ENCODE measurements around the gene MEX3D. TPM values are rescaled to one million over a fixed set of nuclear protein-coding genes. Genes with fewer than 3 reads are reported as not detected.
"Not testable (repeated sequence)": the region's sequence is repeated elsewhere in the genome, so short reads cannot be mapped to it uniquely, and the experiment has no call there.

MEX3D gene
- total RNA-seq, 2 experiments from 2014 or later: 5.0 to 5.5 TPM

GRCh38 chr19:1549332-1549945 lies 18.7 kb downstream of the MEX3D start:
- Mint-ChIP-seq H3K36me3 (ENCODE audit: low read depth) (no peaks in the 10 kb centered on the region), H3K27me3 (peaks cover 11% of the 10 kb centered on the region), H3K4me3 (no peak overlapping the region), H3K9me3 (no peaks in the 10 kb centered on the region), H3K4me1 (ENCODE audit: low read depth) (peaks cover 4% of the 10 kb centered on the region), H3K27ac (no peak overlapping the region)
- ChIA-PET POLR2A (no interaction called here), CTCF (no interaction called here)
- intact Hi-C loops (cut with micrococcal nuclease): no loop called here
- TF ChIP-seq CTCF (IDR thresholded peaks at IDR 0.05): no peak
- no peak for ATAC-seq
- DNase-seq: no peak

- H3K4me1 Mint-ChIP-seq (ENCODE audit: low read depth): no peaks in the 10 kb centered on the region
- no peak overlapping the region for H3K4me3 Mint-ChIP-seq
- no peaks in the 10 kb centered on the region for H3K36me3 Mint-ChIP-seq (ENCODE audit: low read depth)
- no peak overlapping the region for H3K27ac Mint-ChIP-seq
- intact Hi-C loops (cut with micrococcal nuclease): no loop called here
- ATAC-seq (no peak), DNase-seq (no peak)
- POLR2A ChIA-PET: no interaction called here
- CTCF ChIA-PET: interaction anchor here (1.7 kb wide), 1 partner anchor 132 kb away, joined by 4 read pairs; no protein-coding TSS in a partner anchor
- H3K9me3 Mint-ChIP-seq: no peaks in the 10 kb centered on the region
- TF ChIP-seq CTCF (IDR thresholded peaks at IDR 0.05): no peak
- H3K27me3 Mint-ChIP-seq: peaks cover 8% of the 10 kb centered on the region
Measured at GRCh38 chr19:1540365-1540925, 27.7 kb downstream of the MEX3D start.

- intact Hi-C loops (cut with micrococcal nuclease); H3K36me3 Mint-ChIP-seq (ENCODE audit: low read depth); H3K4me3 Mint-ChIP-seq; H3K9me3 Mint-ChIP-seq; POLR2A ChIA-PET; DNase-seq; H3K27me3 Mint-ChIP-seq; H3K4me1 Mint-ChIP-seq (ENCODE audit: low read depth); H3K27ac Mint-ChIP-seq; ATAC-seq; CTCF ChIA-PET: not testable (repeated sequence)
Measured at GRCh38 chr19:1539749-1540148, 28.4 kb downstream of the MEX3D start.

- H3K27ac Mint-ChIP-seq: no peak overlapping the region
- no peaks in the 10 kb centered on the region for H3K4me1 Mint-ChIP-seq (ENCODE audit: low read depth)
- ChIA-PET POLR2A (no interaction called here), CTCF (no interaction called here)
- H3K9me3 Mint-ChIP-seq: no peaks in the 10 kb centered on the region
- H3K4me3 Mint-ChIP-seq: no peak overlapping the region
- DNase-seq: no peak
- intact Hi-C loops (cut with micrococcal nuclease): no loop called here
- H3K36me3 Mint-ChIP-seq (ENCODE audit: low read depth): no peaks in the 10 kb centered on the region
- peaks cover 7% of the 10 kb centered on the region for H3K27me3 Mint-ChIP-seq
- no peak for ATAC-seq
- no peak for TF ChIP-seq CTCF (IDR thresholded peaks at IDR 0.05)
Measured at GRCh38 chr19:1538978-1539377, 29.1 kb downstream of the MEX3D start.

GRCh38 chr19:1535699-1536098 lies 32.4 kb downstream of the MEX3D start:
- POLR2A ChIA-PET: interaction anchor here (1.0 kb wide), 1 partner anchor 49 kb away, joined by 3 read pairs; no protein-coding TSS in a partner anchor

GRCh38 chr19:1534972-1535371 lies 33.2 kb downstream of the MEX3D start:
- CTCF ChIA-PET: interaction anchor here (1.2 kb wide), 1 partner anchor 11 kb away, joined by 6 read pairs; no protein-coding TSS in a partner anchor
- Mint-ChIP-seq H3K9me3 (no peaks in the 10 kb centered on the region), H3K4me3 (no peak overlapping the region), H3K27me3 (peaks cover 2% of the 10 kb centered on the region), H3K36me3 (ENCODE audit: low read depth) (no peaks in the 10 kb centered on the region), H3K4me1 (ENCODE audit: low read depth) (no peaks in the 10 kb centered on the region), H3K27ac (no peak overlapping the region)
- POLR2A ChIA-PET: interaction anchor here (1.0 kb wide), 1 partner anchor 49 kb away, joined by 3 read pairs; no protein-coding TSS in a partner anchor
- DNase-seq: no peak
- intact Hi-C loops (cut with micrococcal nuclease): no loop called here
- ATAC-seq: no peak
- TF ChIP-seq CTCF (IDR thresholded peaks at IDR 0.05): no peak

More at GRCh38 chr19:1535699-1536098, 32.4 kb downstream of the MEX3D start:
- H3K27me3 Mint-ChIP-seq; intact Hi-C loops (cut with micrococcal nuclease); H3K4me1 Mint-ChIP-seq (ENCODE audit: low read depth); H3K36me3 Mint-ChIP-seq (ENCODE audit: low read depth); H3K27ac Mint-ChIP-seq; ATAC-seq; H3K4me3 Mint-ChIP-seq; H3K9me3 Mint-ChIP-seq; DNase-seq: not testable (repeated sequence)
- CTCF ChIA-PET: interaction anchor here (1.0 to 1.2 kb wide), 2 partner anchors 11 to 87 kb away, joined by 3 to 6 read pairs; no protein-coding TSS in a partner anchor
